8988T (cell line): ENCODE data around the gene TMEM232.
"Not testable (repeated sequence)": the region's sequence is repeated elsewhere in the genome, so short reads cannot be mapped to it uniquely, and the experiment has no call there.

ENCODE experiments used
- DNase-seq: peaks from one replicate; pipeline ENCODE4 v3.0.0; 2011

Gene TMEM232

GRCh38 chr5:110618941-110619340 lies 107.5 kb downstream of the TMEM232 start:
- no peak for DNase-seq

DNA sequence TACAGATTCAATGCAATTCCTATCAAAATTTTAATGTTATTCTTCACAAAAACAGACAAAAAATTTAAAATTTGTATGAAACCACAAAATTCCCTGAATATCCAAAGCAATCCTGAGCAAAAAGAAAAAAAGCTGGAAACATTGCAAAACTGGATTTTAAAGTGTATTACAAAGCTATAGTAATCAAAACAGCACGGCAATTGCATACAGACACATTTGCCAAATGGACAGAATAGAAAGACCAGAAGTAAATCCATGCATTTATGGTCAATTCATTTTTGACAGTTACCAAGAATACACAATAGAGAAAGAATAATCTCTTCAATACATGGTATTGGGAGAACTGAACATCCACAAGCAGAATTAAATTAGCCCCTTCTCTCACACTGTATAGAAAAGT lies 110.5 kb downstream of the TMEM232 start:
- no peak for DNase-seq

DNA sequence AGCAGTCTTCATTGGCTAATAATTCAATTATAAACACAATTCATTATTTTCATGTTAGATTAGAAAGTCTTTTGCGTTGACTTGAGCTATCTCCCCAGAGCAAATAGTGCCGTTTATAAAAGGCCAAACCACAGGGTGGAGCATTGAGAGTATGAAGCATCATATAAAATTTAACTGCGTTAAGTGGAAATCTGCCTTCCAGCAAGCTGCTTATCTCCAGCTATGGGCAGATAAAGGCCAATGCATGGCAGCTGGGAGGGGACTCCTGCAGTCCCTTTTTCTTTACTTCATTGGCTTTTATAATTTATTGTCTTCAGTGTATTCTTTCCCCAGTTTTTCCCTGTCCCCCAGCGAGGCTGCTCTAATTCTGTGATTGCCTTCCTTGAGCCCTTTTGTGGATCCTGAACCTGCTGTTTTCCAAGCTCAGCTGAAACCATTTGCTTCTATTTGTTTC lies 113.7 kb downstream of the TMEM232 start:
- no peak for DNase-seq

DNA sequence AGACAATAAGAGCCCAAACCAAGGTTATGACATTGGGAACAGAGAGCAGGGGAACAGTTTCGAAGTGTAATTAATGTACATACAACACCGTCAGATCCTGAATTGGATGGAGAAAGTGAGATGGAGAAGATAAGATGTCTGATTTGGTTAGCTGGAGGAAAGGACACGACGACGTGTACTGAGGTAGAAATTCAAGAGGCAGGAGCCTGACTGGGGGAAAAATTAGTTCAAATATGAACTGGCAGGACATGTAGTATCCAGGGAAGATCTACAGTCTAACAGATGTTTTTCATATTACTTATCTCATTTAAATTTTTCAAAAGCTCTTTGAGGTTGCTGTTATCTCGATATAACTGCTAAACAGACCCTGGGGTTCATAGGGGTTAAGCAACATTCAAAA lies 114.7 kb downstream of the TMEM232 start:
- no peak for DNase-seq

- DNase-seq, result no peak
Observed at GRCh38 chr5:110594866-110595265, 131.6 kb downstream of the TMEM232 start.

- no peak for DNase-seq
Observed at GRCh38 chr5:110590187-110590586, 136.3 kb downstream of the TMEM232 start.

GRCh38 chr5:110588286-110588980 lies 138.0 kb downstream of the TMEM232 start:
- DNase-seq, result no peak

- no peak for DNase-seq
Observed at GRCh38 chr5:110580625-110581024, 145.8 kb downstream of the TMEM232 start.

GRCh38 chr5:110572729-110573128 lies 153.7 kb downstream of the TMEM232 start:
- DNase-seq, result no peak

DNA sequence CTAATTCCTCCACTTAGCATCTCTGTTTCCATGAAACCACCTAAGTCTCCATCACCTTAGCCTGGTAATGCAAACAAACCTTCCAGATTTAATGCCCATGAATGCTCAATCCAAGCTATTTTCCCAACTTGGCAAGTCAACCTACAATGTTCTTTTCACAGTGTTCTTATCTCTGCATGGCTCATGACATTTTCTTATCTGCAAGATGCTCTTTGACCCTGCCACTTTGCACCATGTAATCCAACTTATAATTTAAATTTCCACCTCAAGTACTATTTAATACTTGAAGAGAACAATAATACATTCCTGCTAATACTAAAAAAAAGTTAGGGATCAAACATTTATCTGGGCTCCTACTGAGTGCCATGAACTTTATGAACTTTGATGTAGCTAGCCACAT lies 164.3 kb downstream of the TMEM232 start:
- no peak for DNase-seq

DNA sequence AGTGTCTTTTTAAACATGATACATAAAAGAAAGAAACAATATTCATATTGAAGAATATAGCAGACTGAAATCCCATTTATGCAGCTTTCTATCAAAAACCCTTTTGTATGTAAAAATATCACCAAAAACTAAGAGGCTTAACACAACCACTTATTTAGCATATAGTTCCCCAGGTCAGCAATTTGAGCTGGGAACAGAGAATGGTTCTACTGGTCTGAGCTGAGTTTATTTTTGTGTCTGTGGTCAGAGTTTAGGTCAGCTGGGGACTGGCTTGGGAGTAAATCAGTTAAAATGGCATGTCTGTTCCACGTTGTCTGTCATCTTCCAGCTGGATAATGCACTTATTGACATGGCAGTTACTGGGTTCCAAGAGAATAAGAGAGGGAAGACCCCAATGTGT lies 165.0 kb downstream of the TMEM232 start:
- DNase-seq, result no peak

DNA sequence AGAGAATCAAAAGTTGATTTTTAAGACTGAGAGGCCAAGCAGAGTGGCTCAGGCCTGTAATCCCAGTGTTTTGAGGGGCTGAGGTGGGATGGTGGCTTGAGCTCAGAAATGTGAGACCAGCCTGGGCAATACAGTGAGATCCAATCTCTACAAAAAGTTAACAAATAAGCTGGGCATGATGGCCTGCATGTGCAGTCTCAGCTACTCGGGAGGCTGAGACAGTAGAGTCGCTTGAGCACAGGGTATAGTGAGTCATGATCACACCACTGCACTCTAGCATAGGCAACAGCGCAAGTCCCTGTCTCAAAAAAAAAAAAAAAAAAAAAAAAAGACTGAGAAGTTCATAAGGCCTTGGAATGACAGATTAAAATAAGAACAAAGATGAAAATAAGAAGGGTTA lies 177.2 kb downstream of the TMEM232 start:
- no peak for DNase-seq

DNA sequence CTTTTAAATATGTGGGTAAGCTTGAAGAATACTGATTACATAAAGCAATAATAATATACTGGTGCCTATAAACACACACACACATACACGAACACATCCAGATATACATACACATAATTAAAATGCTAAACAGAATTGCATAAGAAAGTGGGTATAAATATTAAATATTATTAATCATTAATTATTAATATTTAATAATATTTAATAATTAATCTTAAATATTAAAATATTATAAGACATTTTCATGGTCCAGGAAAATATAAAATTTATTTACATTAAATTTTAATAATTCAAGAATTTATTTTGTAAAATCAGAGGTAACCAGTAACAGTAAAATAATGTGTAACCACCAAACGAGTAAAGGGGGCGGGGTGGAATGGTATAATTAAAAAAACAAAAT lies 178.3 kb downstream of the TMEM232 start:
- DNase-seq, result no peak

DNA sequence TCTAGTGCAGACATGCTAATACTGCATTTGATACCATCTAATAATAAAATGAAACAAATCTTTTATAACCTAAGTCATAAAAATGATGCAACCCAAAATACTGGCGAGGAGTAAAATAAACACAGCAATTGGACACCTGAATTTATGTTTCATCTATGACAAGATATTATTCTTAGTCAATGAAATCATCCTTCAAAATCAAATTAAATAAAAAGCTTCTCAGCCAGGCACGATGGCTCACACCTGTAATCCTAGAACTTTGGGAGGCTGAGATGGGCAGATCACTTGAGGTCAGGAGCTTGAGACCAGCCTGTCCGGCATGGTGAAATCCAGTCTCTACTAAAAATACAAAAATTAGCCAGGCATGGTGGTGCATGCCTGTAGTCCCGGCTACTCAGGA lies 179.0 kb downstream of the TMEM232 start:
- no peak for DNase-seq

DNA sequence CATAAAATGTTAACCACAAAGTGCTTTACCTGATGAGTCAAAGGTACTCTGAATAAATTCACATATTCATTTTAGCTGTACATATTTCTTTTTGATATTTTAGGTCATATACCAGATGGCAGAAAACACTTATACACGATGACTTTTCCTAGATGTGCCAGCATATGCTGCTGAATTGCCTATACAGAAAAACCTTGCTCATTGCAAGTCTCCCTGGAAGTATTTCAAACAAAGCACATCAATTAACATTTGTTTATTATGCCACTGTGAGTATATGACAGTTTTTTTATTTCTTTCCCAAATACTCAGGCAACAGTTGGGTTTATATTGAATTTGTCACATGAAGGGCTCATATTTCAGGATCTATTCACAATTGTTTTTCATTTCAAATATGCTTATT lies 180.8 kb downstream of the TMEM232 start:
- no peak for DNase-seq

- DNase-seq, result no peak
Observed at GRCh38 chr5:110544603-110545002, 181.9 kb downstream of the TMEM232 start.

DNA sequence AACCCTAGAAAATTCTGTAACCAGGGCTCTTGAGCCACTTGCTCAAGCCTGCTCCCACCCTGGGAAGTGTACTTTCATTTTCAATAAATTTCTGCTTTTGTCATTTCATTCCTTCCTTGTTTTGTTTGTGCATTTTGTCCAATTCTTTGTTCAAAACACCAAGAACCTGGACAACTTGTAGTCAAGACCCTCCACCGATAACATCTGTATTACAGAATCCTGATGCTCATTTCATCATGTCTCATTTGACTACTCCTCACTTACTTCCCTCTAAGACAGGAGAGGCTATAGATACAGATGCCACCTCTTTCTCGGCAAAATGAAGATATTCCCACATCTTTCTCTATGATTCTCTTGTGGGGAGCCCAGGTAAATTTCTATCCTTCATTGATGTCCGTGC lies 183.5 kb downstream of the TMEM232 start:
- no peak for DNase-seq

- DNase-seq, result no peak
Observed at GRCh38 chr5:110536120-110537115, 190.1 kb downstream of the TMEM232 start.

DNA sequence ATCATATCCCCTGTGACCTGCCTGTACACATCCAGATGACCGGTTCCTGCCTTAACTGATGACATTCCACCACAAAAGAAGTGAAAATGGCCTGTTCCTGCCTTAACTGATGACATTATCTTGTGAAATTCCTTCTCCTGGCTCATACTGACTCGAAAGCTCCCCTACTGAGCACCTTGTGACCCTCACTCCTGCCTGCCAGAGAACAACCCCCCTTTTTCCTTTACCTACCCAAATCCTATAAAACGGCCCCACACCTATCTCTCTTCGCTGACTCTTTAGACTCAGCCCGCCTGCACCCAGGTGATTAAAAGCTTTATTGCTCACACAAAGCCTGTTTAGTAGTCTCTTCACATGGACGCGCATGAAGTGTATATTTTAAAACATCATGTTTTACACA lies 191.3 kb downstream of the TMEM232 start:
- DNase-seq, result not testable (repeated sequence)

DNA sequence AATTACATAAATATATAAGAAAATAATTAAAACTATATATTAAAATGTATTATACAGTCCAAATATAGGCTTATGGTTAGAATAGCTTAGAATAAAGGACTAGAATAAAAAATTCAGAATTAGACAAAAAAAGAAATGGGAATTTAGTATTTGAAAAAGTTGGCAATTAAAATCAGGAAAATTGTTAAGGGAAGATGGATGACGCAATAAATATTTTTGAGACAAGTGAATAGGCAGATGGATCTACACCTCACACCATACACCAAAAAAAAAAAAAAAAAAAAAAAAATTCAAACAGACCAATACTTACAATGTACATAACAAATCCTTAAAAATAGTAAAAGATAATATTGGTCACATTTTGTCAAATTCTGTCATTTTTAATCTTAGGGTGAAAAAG lies 200.7 kb downstream of the TMEM232 start:
- DNase-seq, result no peak

GRCh38 chr5:110517396-110517795 lies 209.1 kb downstream of the TMEM232 start:
- no peak for DNase-seq

GRCh38 chr5:110514030-110514429 lies 212.4 kb downstream of the TMEM232 start:
- no peak for DNase-seq

DNA sequence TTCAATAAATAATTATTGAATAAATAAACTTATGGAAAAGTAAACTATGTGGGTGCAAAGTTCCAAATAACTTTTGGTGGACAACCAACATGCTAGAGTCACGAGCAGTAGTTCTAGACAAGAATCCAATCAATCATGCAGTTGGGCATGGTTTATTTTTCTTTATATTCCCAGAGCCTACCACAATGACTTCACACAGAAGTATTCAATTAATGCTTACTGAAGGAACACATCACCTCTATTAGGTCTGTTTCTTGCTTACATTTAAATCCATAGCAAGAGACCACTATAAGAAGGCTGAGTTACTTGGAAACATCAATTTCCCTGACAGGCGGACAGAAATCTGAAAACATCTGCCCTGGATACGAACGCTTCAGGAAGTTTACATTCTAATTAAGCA lies 214.2 kb downstream of the TMEM232 start:
- DNase-seq, result no peak

DNA sequence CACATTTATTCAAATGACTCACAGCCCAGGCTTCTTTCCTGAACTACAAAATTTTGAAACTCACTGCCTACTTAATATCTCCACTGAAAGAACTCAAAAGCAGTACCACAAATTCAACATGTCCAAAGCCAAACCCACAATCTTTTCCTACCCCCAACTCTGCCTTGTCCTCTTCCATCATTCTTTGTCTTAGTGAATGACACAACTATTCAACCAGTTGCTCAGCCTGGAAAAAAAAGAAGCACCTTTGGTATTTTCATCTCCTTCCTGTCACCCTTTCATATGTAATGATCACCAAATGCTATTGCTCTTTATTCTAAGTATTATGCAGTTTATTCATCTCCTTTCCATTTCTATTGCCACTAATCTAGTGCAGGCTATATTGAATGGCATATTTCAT lies 216.3 kb downstream of the TMEM232 start:
- DNase-seq, result no peak
